MM.1S (cell line): ENCODE data around the gene BRICD5.

ENCODE experiments used
- DNase-seq: peaks from one replicate; pipeline ENCODE4 v3.0.0-alpha.2; 2015
- H2AFZ ChIP-seq: fragments of 300-600 bp; sonication (generic); 2 replicates; pipeline ENCODE4 v1.6.0; 2016; ENCODE audit warnings: antibody characterized with exemption, low read length
- H3F3A ChIP-seq: fragments of 300-600 bp; sonication (generic); 2 replicates; pipeline ENCODE4 v1.6.1; 2016; ENCODE audit warnings: mild to moderate bottlenecking, antibody characterized with exemption, low read length, moderate library complexity, mixed read lengths; ENCODE audit not compliant: insufficient read depth
- H3K27ac ChIP-seq: fragments of 300-600 bp; sonication (generic); 2 replicates; pipeline ENCODE4 v1.5.1; 2016; ENCODE audit warnings: mild to moderate bottlenecking, low read length
- H3K27me3 ChIP-seq: fragments of 300-600 bp; sonication (generic); replicated peaks from 2 replicates; pipeline ENCODE4 v1.6.0; 2016; ENCODE audit warnings: low read length; ENCODE audit not compliant: insufficient read depth
- H3K36me3 ChIP-seq: fragments of 300-600 bp; sonication (generic); replicated peaks from 2 replicates; pipeline ENCODE4 v1.6.1; 2016; ENCODE audit warnings: mild to moderate bottlenecking, low read length, mixed read lengths; ENCODE audit not compliant: insufficient read depth
- H3K4me1 ChIP-seq: fragments of 300-600 bp; sonication (generic); 2 replicates; pipeline ENCODE4 v1.6.1; 2016; ENCODE audit warnings: low read length, mixed read lengths
- H3K4me2 ChIP-seq: fragments of 300-600 bp; sonication (generic); 2 replicates; pipeline ENCODE4 v1.6.0; 2016; ENCODE audit warnings: low read depth, low read length
- H3K4me3 ChIP-seq: fragments of 300-600 bp; sonication (generic); 2 replicates; pipeline ENCODE4 v1.5.1; 2016; ENCODE audit warnings: low read length, mixed read lengths
- H3K79me2 ChIP-seq: fragments of 300-600 bp; sonication (generic); 2 replicates; pipeline ENCODE4 v1.6.1; 2016; ENCODE audit warnings: mixed run types, low read length, mixed read lengths
- H3K9ac ChIP-seq: fragments of 300-600 bp; sonication (generic); 2 replicates; pipeline ENCODE4 v1.6.1; 2016; ENCODE audit warnings: low read length, mixed read lengths
- H3K9me2 ChIP-seq: fragments of 300-600 bp; sonication (generic); replicated peaks from 2 replicates; pipeline ENCODE4 v1.6.1; 2016; ENCODE audit warnings: mild to moderate bottlenecking, low read length, mixed read lengths; ENCODE audit not compliant: insufficient read depth
- H3K9me3 ChIP-seq: fragments of 300-600 bp; sonication (generic); replicated peaks from 2 replicates; pipeline ENCODE4 v1.6.1; 2016; ENCODE audit warnings: mild to moderate bottlenecking, low read length, mixed read lengths; ENCODE audit not compliant: insufficient read depth
- H4K20me1 ChIP-seq: fragments of 300-600 bp; sonication (generic); 2 replicates; pipeline ENCODE4 v1.6.1; 2016; ENCODE audit warnings: mild to moderate bottlenecking, low read length, moderate library complexity, mixed read lengths; ENCODE audit not compliant: insufficient read depth
- EZH2 ChIP-seq: fragments of 300-600 bp; sonication (generic); optimal IDR thresholded peaks from 2 replicates; pipeline ENCODE3; 2017; ENCODE audit warnings: low read depth, mild to moderate bottlenecking, antibody characterized with exemption, low read length, mixed read lengths
- EZH2phosphoT487 ChIP-seq: fragments of 300-600 bp; sonication (generic); IDR thresholded peaks from 2 replicates; pipeline ENCODE4 v1.6.1; 2018; ENCODE audit warnings: antibody characterized with exemption, low read length
- TF ChIP-seq, protein P1 (sequence below): fragments of 300-600 bp; sonication (generic); IDR thresholded peaks from 2 replicates; pipeline ENCODE4 v1.5.1; 2016; ENCODE audit warnings: antibody characterized with exemption, low read length, mixed read lengths

The BRICD5 gene

DNA sequence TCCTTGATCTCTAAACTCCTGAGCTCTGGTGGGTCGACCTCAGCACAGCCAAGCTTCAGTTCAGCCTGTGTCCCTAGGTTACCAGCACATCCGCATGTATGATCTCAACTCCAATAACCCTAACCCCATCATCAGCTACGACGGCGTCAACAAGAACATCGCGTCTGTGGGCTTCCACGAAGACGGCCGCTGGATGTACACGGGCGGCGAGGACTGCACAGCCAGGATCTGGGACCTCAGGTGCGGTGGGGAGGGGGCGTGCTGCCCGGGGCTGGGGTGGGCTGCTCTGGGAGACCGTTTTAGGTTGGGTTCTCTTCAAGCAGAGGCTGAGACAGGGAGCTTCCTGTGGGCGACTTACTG, 4.3 kb downstream of the BRICD5 start:
- no peaks in the 10 kb centered on the region for H3K9me2 ChIP-seq
- 0 out of 2 replicates have a peak, but pooled peaks cover 3% of the 10 kb centered on the region for H3F3A ChIP-seq
- no peak overlapping the region; the same call in 1 of the 2 replicates for H2AFZ ChIP-seq
- H3K79me2 ChIP-seq, result peaks cover 27% of the 10 kb centered on the region
- H3K4me3 ChIP-seq, result peak overlapping the region; percentile 98
- H3K27me3 ChIP-seq, result peaks cover 10% of the 10 kb centered on the region
- H4K20me1 ChIP-seq, result no peaks in the 10 kb centered on the region
- H3K27ac ChIP-seq, result peak overlapping the region; percentile 74; the same call in 1 of the 2 replicates
- H3K4me2 ChIP-seq, result peak overlapping the region; percentile 100
- H3K9me3 ChIP-seq, result no peaks in the 10 kb centered on the region
- no peaks in the 10 kb centered on the region; the same call in 1 of the 2 replicates for H3K36me3 ChIP-seq
- H3K9ac ChIP-seq, result peak overlapping the region; percentile 96
- TF ChIP-seq EZH2phosphoT487 (no peak), EZH2 (no peak)
- TF ChIP-seq, protein P1, sequence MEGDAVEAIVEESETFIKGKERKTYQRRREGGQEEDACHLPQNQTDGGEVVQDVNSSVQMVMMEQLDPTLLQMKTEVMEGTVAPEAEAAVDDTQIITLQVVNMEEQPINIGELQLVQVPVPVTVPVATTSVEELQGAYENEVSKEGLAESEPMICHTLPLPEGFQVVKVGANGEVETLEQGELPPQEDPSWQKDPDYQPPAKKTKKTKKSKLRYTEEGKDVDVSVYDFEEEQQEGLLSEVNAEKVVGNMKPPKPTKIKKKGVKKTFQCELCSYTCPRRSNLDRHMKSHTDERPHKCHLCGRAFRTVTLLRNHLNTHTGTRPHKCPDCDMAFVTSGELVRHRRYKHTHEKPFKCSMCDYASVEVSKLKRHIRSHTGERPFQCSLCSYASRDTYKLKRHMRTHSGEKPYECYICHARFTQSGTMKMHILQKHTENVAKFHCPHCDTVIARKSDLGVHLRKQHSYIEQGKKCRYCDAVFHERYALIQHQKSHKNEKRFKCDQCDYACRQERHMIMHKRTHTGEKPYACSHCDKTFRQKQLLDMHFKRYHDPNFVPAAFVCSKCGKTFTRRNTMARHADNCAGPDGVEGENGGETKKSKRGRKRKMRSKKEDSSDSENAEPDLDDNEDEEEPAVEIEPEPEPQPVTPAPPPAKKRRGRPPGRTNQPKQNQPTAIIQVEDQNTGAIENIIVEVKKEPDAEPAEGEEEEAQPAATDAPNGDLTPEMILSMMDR, result no peak
- H3K4me1 ChIP-seq, result peaks cover 6% of the 10 kb centered on the region
- DNase-seq, result no peak

- Histone ChIP-seq H3K4me2 (peak overlapping the region; percentile 100), H4K20me1 (no peaks in the 10 kb centered on the region), H3K4me3 (peak overlapping the region; percentile 98), H3K27ac (peak overlapping the region; percentile 74; the same call in 1 of the 2 replicates), H3K4me1 (peaks cover 6% of the 10 kb centered on the region), H3K36me3 (no peaks in the 10 kb centered on the region; the same call in 1 of the 2 replicates), H3K9me2 (no peaks in the 10 kb centered on the region), H3K27me3 (peaks cover 10% of the 10 kb centered on the region), H2AFZ (peak overlapping the region; percentile 67), H3K9ac (peak overlapping the region; percentile 96), H3K9me3 (no peaks in the 10 kb centered on the region), H3K79me2 (peaks cover 27% of the 10 kb centered on the region), H3F3A (0 out of 2 replicates have a peak, but pooled peaks cover 3% of the 10 kb centered on the region)
- peak; percentile 43 for DNase-seq
- no peak for TF ChIP-seq EZH2
Measured at GRCh38 chr16:2205967-2206313, 4.7 kb downstream of the BRICD5 start.

DNA sequence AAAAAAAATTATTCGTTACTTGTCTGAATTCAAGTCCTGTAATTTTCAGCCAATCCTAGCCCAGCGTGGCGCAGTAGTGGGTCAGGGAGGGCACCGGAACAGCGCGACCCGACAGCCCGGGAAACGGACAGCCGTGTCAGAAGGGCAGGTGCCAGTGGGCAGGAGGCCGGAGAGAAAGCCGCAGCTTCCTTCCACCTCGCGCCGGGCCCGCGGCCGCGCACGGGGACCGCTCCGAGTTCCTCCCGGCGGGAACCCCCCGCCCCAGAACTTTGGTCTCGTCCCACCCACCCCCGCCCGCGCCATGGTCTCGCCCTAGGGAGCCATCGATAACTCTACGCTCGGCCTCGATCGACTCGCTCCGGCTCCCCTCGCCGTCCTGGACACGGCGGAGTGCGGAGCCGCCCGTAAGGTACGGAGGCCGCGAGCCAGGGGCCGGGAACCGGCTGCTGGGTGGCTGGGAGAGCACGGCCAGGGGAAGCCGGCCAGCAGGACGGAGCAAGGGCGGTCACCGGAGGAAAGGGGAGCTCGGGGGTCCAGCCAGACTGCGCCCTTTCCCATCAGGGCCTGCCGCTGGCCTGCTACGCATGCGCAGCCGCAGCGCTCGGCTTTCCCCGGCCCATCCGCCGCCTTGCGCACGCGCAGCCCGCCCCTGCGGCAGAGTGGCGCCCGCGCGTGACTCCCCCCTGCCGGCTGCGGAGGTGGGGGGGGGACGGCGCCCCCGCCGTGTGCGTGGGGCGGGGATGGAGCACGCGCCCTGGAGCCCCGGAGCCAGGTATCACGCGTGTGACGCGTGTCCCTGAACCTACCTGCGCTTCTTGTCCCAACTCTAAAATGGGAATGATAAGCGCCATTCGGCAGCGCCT, 5.3 kb downstream of the BRICD5 start, which contains the start of gene MLST8:
TSS of gene MLST8 (plus strand) at position 351 of the 863 bp plus-strand sequence. CDS start 632 bp downstream, outside the sequence.
- Histone ChIP-seq H3K9me2 (no peaks in the 10 kb centered on the region), H3K27ac (peak within 1 kb of the TSS; percentile 74), H3F3A (0 out of 2 replicates have a peak, but pooled peaks cover 3% of the 10 kb centered on the region), H3K9me3 (no peaks in the 10 kb centered on the region), H2AFZ (peak within 1 kb of the TSS; percentile 77), H3K27me3 (peaks cover 16% of the 10 kb centered on the region), H3K4me1 (peaks cover 6% of the 10 kb centered on the region), H3K9ac (peak within 1 kb of the TSS; percentile 96), H4K20me1 (no peaks in the 10 kb centered on the region), H3K79me2 (peaks cover 27% of the 10 kb centered on the region), H3K4me3 (peak within 1 kb of the TSS; percentile 98), H3K36me3 (no peaks in the 10 kb centered on the region; the same call in 1 of the 2 replicates), H3K4me2 (peak within 1 kb of the TSS; percentile 100)
- peak; percentile 88 for DNase-seq
- no peak for TF ChIP-seq EZH2
- TF ChIP-seq, protein P1, result peak; percentile 22
